GM12892 (cell line): ENCODE data around the gene DUS1L.
"Not testable (repeated sequence)": the region's sequence is repeated elsewhere in the genome, so short reads cannot be mapped to it uniquely, and the experiment has no call there.

ENCODE experiments used
- DNase-seq: peaks from one replicate; pipeline ENCODE4 v3.0.0; 2011; ENCODE audit not compliant: insufficient read length
- FAIRE-seq: peaks from 2 replicates; lab custom pipeline; 2011; peaks lifted over from hg19 to GRCh38; lab: Jason Lieb, UNC
- POLR2A ChIP-seq: IDR thresholded peaks from 2 replicates; pipeline ENCODE4 v1.6.1; 2011; ENCODE audit warnings: low read depth, low read length, control low read depth
- POLR2AphosphoS5 ChIP-seq: IDR thresholded peaks from 2 replicates; pipeline ENCODE4 v1.6.1; 2011; ENCODE audit warnings: low read depth, low read length, control low read depth
- TAF1 ChIP-seq: IDR thresholded peaks from 2 replicates; pipeline ENCODE4 v1.6.1; 2011; ENCODE audit warnings: low read depth, mild to moderate bottlenecking, control low read depth, low read length, borderline replicate concordance

DUS1L gene

GRCh38 chr17:82047379-82047778 is 18.2 kb downstream of the DUS1L start:
- FAIRE-seq (no peak), DNase-seq (no peak)
- TF ChIP-seq POLR2A (no peak), POLR2AphosphoS5 (no peak; the same call in 1 of the 2 replicates), TAF1 (no peak)

GRCh38 chr17:82046903-82047302 is 18.7 kb downstream of the DUS1L start:
- FAIRE-seq: no peak
- TF ChIP-seq POLR2A (no peak), TAF1 (no peak), POLR2AphosphoS5 (no peak)
- no peak for DNase-seq

- no peak for DNase-seq
- TF ChIP-seq TAF1 (no peak), POLR2AphosphoS5 (no peak), POLR2A (no peak)
- no peak for FAIRE-seq
Observed at GRCh38 chr17:82045936-82046484, 19.6 kb downstream of the DUS1L start.

- TF ChIP-seq POLR2A (no peak), TAF1 (no peak), POLR2AphosphoS5 (no peak)
- DNase-seq (no peak), FAIRE-seq (no peak)
Observed at GRCh38 chr17:82043507-82043906, 22.1 kb downstream of the DUS1L start.

GRCh38 chr17:82042649-82043048 is 23.0 kb downstream of the DUS1L start:
- FAIRE-seq (no peak), DNase-seq (no peak)
- TF ChIP-seq POLR2AphosphoS5: no peak
- TF ChIP-seq POLR2A: no peak
- no peak for TF ChIP-seq TAF1

GRCh38 chr17:82041144-82041814 is 24.3 kb downstream of the DUS1L start:
- FAIRE-seq (no peak), DNase-seq (no peak)
- TF ChIP-seq TAF1 (no peak), POLR2A (no peak), POLR2AphosphoS5 (no peak)

GRCh38 chr17:82039695-82040299 is 25.8 kb downstream of the DUS1L start:
- DNase-seq (no peak), FAIRE-seq (no peak)
- TF ChIP-seq TAF1: no peak
- TF ChIP-seq POLR2AphosphoS5: no peak
- TF ChIP-seq POLR2A: no peak

GRCh38 chr17:82038796-82039409 is 26.7 kb downstream of the DUS1L start:
- not testable (repeated sequence) for FAIRE-seq, DNase-seq

- FAIRE-seq (no peak), DNase-seq (no peak)
- TF ChIP-seq POLR2A: no peak
- TF ChIP-seq POLR2AphosphoS5: no peak
- TF ChIP-seq TAF1: no peak
Observed at GRCh38 chr17:82037889-82038195, 27.8 kb downstream of the DUS1L start.

GRCh38 chr17:82037092-82037888 is 28.3 kb downstream of the DUS1L start, which contains the start of gene DCXR:
TSS of gene DCXR (minus strand) at chr17:82037697. CDS start at chr17:82037682, 15 bp downstream.
- FAIRE-seq: peak; percentile 99
- peak; percentile 98 for DNase-seq
- TF ChIP-seq POLR2AphosphoS5 (peak; percentile 91), TAF1 (no peak), POLR2A (peak; percentile 92; the same call in 1 of the 2 replicates)

- no peak for DNase-seq
- TF ChIP-seq POLR2AphosphoS5: no peak
- no peak for TF ChIP-seq POLR2A
- no peak for TF ChIP-seq TAF1
- FAIRE-seq: no peak
Observed at GRCh38 chr17:82036634-82037091, 28.9 kb downstream of the DUS1L start.
